Iris pigment epithelial cell (primary cell): ENCODE results near the gene CDH22.

Experiments used
- DNase-seq: peaks from one replicate; pipeline ENCODE4 v3.0.0-alpha.2; 2011; ENCODE audit warnings: low read depth

Gene CDH22

DNA sequence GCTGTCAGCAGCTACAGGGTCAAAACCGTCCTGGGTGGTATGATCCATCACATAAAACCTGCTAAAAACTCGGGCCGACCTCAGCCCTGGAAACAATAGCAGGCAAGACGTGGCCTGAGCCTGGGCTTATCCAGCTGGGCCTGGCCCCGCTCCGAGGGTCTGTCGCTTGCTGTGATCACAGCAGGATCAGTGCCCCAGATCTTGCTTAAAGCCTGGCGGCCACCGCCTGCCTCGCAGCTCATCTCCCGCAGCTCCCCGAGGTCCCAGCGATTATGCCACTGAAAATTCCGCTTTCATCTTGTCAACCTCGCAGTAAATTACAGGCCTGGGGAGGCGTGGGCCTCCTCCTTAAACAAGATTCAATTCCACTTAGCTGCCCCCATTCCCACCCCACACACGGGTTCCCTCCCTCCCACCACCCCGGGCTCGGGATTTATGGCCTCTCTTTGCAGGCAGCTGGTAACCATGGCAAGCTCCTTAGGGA, 40.1 kb downstream of the CDH22 start:
- no peak for DNase-seq

DNA sequence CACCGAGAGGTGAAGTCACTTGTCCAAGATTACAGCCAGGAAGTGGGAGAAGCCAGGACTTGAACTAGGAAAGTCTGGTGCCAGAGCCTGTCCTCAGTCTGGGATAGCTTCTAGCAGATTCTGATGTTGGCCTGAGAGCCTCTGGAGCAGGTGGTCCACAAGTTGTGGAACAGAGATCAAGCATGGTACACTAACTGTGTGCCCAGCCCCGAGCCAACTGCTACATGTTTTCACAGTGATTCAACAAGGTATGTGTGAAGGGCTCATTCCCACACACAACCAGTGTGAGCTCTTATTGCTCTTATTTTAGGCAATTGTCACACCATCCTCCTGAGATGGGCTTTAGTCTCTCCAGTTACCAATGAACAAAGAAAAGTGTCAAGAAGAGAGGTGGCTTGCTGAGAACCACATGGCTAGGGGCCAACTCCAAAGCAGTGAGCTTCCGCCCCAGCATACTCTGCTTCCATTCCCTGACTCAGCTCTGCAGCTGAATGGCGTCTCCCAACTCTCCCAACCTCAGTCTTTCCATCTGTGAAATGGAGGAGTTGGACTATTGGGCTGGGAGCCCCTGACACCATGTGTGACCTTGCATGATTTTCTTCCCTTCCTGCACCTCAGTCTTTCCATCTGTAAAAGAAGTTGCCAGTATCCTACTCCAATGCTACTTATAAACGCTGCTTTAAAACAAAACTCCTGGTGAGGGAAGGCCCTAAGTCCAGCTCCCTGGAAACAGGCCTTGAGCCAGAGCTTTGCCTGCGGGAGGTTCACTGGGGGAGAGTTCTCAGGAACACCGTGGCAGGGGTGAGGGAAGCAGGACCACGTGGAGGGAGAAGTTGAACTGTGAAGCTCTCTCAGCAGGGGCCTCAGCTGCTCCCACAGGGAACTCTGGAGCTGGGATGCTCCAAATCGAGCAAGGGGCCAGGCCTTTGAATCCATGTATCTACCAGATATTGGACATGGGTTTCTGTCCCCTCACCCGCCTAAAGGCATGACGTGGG, 40.9 kb downstream of the CDH22 start:
- DNase-seq, result no peak

DNA sequence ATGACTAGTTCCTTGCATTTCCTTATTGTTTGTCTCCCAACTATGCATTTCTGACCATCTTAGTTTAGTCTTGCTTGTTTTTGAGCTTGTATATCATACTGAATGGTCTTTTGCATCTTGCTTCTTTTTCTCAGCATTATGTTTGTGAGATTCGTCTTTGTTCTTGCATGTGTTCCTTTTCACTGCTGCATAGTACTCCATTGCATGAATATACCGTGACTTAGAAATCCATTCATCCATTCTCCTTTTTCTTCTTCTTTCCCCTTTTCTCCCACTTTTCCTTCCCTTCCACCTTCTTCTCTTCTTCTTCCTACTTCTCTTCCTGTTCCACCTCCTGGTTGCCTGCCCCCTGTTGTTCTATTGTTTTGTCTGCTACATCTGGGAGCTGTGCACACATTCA, 42.8 kb downstream of the CDH22 start:
- no peak for DNase-seq

DNA sequence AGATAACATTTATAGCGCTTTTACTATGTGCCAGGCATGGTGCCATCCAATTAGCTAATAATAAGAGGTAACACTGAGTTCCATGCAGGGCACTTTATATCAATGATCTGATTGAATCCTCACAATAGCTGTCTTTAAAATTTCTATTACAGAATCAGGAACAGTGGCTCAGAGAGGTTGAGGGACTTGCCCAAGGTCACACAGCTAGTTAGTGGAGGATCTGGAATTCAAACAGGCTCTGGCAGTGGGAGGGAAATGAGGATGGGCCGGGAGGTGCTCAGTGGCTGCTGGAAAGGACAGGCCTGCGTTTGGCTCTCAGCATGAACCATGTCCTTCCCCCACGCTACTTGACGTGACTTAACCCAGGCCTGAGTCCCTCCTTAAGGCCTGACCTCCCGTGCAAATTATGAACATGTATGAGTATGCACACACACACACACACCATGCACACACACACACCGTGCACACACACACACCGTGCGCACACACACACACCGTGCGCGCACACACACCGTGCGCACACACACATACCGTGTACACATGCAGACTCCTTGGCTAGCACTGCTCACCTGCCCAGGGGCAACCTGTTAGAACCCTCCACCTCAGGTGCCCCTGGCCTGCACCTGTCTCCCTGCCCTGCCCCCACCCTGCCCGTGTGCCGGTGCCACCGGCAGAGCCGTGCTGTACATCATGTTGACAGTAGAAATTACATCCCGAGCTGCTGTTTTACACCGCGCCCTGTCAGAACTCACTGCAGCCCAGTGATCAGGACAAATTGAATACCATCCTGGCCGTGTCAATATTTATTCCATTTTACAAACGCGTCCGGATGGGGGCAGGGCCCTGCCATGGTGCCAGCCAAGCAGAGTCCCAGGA, 43.7 kb downstream of the CDH22 start:
- DNase-seq, result no peak

DNA sequence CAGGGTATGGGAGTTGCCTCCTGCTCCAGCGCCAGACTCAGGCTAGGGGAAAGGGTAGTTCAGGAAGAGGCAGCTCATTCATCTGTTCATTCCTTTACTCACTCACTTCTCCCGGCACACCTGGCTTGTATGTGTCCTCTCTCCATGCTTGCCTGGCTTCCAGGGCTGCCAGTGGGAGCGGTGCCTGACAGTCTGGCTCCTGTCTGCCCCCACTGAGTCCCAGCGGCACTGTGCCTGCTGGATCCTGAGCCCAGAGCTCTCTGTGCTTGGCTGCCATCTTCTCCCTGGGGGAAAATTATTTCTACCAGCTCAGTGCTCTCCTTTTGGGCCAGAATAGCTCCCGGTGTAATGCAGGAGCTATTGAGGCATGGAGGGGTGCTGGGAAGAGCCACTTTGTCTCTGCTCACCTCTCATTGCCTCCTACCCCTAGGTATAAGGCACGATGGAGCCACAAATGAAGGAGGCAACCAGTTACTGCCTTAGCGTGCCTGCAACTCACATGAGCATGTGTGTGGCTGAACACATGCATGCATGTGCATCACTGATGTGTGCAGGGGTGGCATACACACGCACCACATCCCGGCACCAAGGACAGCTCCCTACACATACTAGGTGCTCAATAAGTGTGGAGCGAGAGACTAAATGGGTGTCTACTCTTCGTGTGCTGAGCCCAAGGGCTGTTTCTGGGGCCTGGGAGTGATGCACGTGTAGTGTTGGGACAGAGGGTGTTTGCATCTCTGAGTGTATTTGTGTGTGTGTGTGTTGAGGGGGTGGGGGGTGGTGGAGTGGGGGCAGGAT, 46.6 kb downstream of the CDH22 start:
- no peak for DNase-seq

DNA sequence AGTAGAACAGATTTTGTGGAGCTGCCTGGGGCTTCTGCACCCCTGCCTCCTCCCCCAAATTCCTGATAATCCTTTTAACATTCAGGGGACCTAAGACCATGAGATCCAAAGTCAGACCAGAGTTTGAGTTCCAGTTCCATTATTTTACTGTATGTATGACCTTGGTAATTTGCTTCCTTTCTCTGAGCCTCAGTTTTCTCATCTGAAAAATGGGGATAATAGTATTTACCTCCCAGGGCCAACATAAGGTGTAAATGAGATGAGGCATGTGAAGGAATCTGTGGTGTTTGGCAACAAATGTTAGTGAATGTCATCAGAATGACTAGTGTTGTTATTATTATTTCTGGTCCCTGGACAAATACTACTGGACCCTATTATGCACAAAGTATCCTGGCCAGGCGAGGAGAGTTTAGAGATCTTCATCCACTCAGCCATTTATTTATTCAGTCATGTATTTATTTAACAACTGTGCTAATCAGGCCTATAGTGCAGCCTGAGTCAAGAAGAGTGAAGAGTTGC, 47.3 kb downstream of the CDH22 start:
- DNase-seq, result no peak

DNA sequence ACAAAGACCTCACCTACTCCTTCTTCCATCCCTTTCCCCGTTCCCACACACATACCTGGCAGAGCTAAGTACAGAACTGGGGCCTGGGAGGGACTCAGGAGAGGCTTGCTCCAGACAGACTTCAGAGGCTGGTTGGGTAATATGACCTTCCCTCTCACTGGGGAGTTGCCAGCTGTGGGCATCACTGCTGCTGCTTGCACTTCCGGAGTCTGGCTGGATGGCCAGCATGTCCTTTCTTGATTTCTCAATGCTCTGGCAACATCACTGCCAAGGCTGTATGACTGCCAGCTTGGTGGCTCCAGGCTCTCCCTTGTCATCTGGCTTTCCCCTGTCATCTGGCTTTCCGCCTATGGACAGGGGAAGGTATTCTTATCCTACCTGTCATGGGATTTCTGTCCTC, 47.8 kb downstream of the CDH22 start:
- DNase-seq, result no peak

DNA sequence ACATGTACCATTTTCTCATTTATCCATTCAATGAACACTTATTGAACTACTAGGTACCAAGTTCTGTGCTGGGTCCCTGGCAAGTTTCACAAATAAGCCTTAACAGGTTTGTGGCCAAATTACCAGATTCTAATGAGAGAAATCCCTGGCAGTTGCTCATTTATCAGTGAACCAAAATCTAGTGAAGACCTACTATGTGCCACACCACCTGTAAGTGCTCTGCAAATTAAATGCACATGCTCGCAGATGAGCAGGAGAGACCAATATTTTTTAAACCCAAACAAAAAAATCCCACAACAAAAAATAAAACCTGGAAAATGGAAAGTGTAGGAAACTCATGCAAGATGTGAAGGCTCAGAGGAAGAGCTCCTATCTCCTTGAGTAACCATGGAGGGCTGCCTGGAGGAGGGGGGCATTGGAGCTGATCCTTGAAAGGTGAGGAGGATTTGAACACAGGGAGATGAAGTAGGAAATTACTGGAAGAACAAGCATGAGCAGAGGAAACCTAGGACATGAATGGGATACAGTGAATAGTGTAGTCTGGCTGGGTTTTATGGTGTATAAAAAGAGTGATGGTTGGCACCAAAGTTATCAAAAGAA, 48.9 kb downstream of the CDH22 start:
- no peak for DNase-seq

DNA sequence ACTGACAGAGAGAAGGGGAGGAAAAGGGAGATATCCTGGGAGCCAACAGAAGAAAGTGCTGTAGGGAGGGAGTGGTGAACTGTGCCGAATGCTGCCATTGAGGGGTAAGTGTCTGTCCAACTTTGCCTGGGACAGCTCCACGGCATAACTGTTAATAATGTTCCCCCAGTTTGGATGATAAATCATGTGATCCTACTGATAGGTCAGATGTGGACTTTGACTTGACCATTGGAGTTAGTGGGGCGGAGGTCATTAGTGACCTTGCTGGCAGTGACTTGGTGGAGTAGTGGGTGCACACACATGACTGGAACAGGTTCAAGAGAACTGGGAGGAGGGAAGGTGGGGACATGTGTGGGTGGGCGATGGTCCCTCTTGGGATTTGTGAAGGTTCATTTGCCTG, 50.4 kb downstream of the CDH22 start:
- DNase-seq, result no peak

DNA sequence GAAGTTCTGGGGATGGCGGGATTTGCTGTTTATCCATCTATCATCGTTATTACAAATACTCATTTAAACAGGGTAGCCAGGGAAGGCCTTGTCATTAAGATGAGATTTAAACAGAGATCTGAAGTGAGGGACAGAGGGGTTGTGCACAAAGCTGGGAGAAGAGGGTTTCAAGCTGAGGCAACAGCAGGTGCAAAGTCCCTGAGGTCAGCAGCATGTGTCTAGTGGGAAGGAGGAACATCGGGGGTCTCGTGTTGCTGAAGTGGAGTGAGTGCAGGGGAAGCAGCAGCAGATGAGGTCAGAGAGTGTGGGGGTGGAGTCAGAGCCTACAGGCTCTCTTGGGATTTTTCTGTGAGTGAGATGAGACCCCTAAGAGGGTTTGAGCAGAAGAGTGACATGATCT, 52.0 kb downstream of the CDH22 start:
- DNase-seq, result no peak

DNA sequence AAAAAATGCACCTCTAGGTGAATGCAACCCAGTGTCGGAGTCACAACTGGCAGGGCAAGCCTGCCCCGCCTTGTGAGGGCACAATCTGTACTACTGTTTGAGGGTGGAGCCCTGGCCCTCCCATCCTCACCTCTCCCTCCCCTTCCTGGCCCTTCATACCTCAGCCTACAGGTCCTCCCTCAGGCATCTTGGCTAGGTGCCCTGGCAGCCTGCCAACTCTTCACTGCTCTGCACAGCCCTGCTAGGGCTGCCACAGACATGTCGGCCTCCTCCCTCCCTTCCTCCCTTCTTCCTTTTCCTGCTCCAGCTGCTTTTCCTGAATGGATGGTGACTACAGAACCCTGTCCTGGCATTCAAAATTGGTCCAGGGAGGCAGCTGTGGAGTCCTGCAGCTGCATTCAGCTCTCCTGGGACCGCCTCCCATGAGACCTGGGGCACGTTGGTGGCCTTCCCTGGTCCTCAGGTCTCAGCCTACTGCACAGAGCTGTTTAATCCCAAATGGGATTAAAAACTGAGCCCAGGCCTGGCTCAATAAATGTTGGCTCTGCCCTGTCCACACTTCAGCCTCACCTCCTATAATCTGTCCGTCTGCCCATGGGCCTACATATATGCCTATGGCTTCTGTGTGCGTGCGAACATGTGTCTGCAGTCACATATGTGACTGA, 52.7 kb downstream of the CDH22 start:
- peak; percentile 33 for DNase-seq

DNA sequence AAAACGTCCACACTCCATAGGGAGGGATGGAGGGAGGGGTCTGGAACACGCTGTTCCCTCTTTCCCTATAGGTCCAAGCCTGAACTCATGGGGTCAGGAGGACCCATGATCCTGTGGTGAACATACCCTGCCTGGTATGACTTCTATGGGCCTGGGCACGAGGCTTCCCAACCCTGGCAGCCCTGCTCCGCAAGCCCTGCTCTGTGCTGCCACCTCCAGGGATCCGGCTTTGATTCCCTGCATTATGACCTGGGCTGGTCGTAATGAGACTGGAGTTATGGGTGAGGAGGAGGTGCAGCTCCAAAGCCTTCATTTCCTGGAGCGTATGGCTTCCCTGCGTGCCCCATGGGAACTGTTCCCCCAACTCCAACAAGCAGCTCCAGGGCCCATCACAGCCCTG, 54.9 kb downstream of the CDH22 start:
- no peak for DNase-seq

DNA sequence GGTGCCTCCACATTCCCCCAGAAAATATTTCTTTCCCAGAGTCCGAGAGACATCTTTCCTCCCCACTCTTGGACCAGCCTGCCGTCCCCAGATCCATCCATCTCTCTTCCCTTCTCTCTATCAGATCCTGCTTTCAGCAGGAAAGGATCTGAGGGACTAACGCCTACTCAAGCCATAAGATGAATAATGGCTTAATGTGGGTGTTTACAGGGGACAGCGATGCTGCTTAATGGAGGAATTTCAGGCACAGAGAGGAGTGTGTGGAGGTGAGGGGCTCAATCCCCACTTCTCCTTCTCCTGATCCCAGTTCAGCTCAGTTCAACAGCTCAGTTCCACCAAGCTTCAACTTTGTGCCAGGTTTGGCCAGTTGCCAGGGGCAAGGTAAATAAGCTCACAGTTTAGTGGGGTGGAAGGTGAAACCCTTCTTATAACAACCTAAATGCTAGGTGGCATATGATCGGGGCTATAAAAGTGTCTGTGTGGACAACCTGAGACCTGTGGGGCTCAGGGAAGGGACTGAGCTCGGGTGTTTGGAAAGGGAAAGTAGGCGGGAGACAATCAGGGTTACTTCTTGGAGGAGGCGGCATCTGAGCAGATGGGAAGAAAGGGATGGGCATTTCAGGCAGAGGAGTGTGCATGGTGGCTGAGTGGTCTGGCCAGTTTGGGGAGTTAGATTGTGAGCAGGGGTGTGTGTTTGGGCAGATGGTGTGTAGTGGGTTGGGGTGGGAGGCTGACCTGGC, 55.8 kb downstream of the CDH22 start:
- no peak for DNase-seq

DNA sequence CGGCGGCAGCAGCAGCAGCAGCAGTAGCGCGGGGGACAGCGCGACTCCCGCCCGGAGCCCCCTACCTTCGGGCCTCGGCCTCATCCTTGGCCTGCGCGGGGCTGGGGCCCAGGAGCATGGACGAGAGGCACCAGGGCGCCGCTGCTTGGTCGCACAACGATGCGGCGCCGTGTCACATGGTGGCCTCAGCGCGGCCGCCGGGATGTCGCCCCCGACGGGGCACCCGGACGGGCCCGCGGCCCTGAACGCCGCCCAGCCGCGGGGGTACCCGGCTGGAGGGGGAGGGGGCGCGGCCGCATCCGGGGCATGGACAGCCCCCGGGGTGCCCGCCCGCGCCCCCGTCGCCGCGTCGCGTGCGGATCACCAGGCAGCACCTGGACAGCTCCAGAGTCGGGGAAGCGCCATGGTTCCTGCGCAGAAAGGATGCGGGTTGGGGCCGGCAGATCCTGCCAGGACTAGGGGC, 57.1 kb downstream of the CDH22 start:
- no peak for DNase-seq

DNA sequence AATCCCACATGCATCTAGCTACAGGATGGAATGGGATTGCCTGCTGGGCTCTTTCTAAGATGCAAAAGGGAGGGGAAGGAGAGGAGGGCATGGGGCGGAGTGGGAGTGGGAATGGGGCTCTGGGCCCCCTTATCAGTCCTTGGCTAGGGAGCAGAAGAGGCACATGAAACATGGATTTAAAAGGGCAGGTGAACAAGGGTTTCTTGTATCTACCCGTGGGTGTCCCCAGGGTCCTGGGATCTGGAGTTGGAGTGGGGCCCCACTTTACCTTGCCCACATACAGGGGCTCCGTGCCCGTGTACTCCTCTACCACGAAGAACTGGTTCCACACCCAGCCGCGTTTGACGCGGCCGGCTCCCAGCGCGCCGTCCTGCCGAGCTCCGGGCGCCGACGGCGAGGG, 57.5 kb downstream of the CDH22 start:
- DNase-seq, result no peak

DNA sequence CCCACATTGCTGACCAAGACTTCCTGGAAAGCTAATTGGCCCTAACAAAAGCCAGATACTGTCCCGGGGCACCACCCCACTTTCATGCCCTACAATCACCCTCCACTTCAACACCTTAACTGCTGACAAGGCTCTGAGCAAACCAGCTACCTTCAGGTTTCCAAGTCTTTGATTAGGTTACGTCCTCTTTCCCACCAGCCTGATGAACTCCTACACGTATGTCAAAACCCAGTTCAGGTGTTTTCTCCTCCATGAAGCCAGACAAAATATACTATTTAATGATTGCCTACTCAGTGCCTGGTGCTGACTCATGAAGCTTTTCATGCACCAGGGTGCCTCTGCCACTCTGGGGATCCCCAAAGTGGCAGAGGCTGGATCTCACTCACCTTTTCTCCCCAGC, 58.6 kb downstream of the CDH22 start:
- DNase-seq, result no peak

DNA sequence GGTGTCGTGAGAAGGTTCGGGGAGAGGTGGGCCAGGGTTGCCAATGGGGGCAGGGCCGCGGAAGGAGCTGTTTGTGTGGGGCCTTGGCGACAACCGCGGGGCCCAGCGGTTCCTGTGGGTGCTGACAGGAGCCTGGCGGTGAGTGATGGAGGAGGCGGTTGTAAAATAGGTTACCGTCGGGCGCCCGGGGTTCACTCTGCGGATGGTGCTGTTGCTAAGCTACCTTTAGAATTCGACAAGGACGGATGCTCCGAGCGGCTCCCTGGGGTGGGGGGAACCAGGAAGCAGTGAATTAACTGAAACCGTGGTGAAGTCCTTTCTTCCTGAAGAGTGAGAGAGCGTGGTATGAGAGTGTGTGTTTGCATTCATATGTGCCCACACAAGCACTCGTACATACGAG, 61.7 kb downstream of the CDH22 start:
- no peak for DNase-seq

DNA sequence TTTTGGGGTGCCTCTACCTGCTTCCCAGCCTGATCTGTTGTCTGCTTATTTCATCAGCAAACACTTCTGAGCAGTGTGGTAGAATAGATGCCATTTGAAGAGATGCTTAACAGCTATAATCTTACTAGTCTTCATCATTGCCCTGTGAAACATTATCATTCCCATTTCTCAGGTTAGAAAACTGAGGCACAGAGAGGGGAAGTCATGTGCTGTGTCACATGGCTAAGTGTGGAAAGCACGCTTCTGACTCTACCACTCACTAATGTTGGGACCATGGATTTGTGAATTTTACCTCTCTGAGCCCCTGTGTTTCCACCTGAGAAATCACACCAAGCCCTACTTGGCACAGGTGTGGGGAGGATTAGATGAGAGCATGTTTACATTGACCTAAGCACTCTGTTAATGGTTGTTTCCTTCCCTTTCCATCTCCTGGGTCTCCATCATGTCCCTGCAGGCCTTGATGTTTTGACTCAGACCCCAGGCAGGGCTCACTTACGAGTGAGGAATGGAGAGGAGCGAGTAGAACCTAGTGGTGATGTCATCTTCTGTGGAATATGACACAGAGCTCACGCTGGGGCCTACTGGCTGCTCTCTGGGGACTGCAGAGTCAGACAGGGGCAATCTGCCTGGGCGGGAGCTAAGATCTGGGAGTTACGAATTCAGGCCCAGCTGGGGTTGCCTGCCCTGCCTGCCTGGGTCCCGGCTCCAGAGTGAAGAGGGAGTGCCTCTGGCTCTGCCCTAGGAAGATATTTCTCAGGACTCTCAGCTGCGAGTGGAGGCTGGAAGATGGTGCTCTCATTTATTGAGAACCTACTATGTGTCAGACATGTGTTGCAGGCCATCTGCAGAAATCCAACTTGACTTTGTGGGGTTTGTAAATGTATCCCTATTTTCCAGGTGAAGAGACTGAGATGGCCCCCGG, 64.3 kb downstream of the CDH22 start:
- no peak for DNase-seq

DNA sequence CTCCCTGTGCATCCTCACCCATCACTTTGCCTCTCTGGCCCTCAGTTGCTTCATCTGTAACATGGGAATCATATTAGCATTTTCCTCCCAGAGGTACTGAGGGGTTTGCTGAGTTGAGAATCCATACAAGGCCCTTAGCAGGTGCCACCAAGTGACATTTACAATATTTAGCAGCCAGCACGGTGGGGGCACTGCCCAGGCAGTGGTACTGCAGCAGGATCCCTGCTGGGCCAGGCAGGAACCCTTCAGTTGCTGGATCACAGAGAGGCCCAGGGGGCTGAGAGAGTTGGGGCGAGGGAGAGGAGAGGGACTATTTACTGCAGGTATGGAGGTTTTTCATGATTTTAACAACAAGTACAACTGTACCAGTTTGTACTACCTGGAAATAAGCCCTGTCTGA, 65.9 kb downstream of the CDH22 start:
- DNase-seq, result no peak
